ENCODE results near the gene OLFML3.

The OLFML3 gene

GRCh38 chr1:114025609-114026401, 46.5 kb downstream of the OLFML3 start:
- DNase-seq, result no peak

- DNase-seq, result no peak
Observed at GRCh38 chr1:114026797-114027196, 47.5 kb downstream of the OLFML3 start.

All from hypothalamus (tissue), 51 donors.